Right ventricle myocardium superior (tissue), 1 donor: ENCODE data around the gene S100A10. TPM values are rescaled to one million over a fixed set of nuclear protein-coding genes. Genes with fewer than 3 reads are reported as not detected.

Experiments used
- ATAC-seq: fragments of 200-7000 bp; cut with Tn5 transposase; one replicate; pipeline ENCODE4 v1.9.1; 2020; ENCODE audit warnings: mild to moderate bottlenecking; ENCODE audit not compliant: poor library complexity
- DNase-seq: peaks from one replicate; pipeline ENCODE4 v3.0.0-alpha.2; 2020
- intact Hi-C: fragments of 100-400 bp; cut with DNase I; formaldehyde crosslinking; loops from one replicate; pipeline ENCODE4 v1.11.2; 2022
- total RNA-seq: library from RNA; stranded (reverse); fragmentation: NEBNext Ultra II Directional; extraction: Animal tissue kit (Norgen Biotek cat#: 25700); gene quantifications from one replicate; pipeline ENCODE4 v1.2.1, GENCODE V29; 2021
- donor health status: DM: no; HTN: yes; CAD: no; lungs with severe emphysema.

Gene S100A10
- total RNA-seq, 1 donor from 2014 or later = 230 TPM

- intact Hi-C loops = no loop called here
- ATAC-seq (no peak), DNase-seq (no peak)
Measured at GRCh38 chr1:152018537-152018936, 24.9 kb upstream of the S100A10 start.

- DNase-seq (no peak), ATAC-seq (no peak)
- intact Hi-C loops = no loop called here
Measured at GRCh38 chr1:152015766-152016165, 22.1 kb upstream of the S100A10 start.

- intact Hi-C loops = no loop called here
- no peak for DNase-seq
- no peak for ATAC-seq
Measured at GRCh38 chr1:152014943-152015342, 21.3 kb upstream of the S100A10 start.

GRCh38 chr1:152013664-152014237 lies 20.1 kb upstream of the S100A10 start:
- DNase-seq (peak; percentile 63), ATAC-seq (peak; percentile 66)
- intact Hi-C loops = no loop called here

- ATAC-seq = no peak
- intact Hi-C loops = no loop called here
- no peak for DNase-seq
Measured at GRCh38 chr1:152009691-152010090, 16.0 kb upstream of the S100A10 start.

GRCh38 chr1:152007047-152007446 lies 13.4 kb upstream of the S100A10 start:
- ATAC-seq (no peak), DNase-seq (no peak)
- intact Hi-C loops = no loop called here

- DNase-seq (no peak), ATAC-seq (peak; percentile 55)
- intact Hi-C loops = no loop called here
Measured at GRCh38 chr1:152005360-152005912, 11.8 kb upstream of the S100A10 start.

GRCh38 chr1:152003846-152004442 lies 10.3 kb upstream of the S100A10 start:
- DNase-seq (no peak), ATAC-seq (peak; percentile 37)
- intact Hi-C loops = no loop called here

GRCh38 chr1:152002960-152003359 lies 9.3 kb upstream of the S100A10 start:
- ATAC-seq = peak; percentile 73
- intact Hi-C loops = no loop called here
- DNase-seq = no peak

- DNase-seq = peak; percentile 90
- intact Hi-C loops = no loop called here
- peak; percentile 63 for ATAC-seq
Measured at GRCh38 chr1:152001631-152002584, 8.2 kb upstream of the S100A10 start.

GRCh38 chr1:152000964-152001630 lies 7.4 kb upstream of the S100A10 start:
- intact Hi-C loops = no loop called here
- DNase-seq (no peak), ATAC-seq (peak; percentile 4)

GRCh38 chr1:151998611-151999362 lies 5.1 kb upstream of the S100A10 start:
- intact Hi-C loops = no loop called here
- ATAC-seq = no peak
- no peak for DNase-seq

GRCh38 chr1:151997284-151997570 lies 3.6 kb upstream of the S100A10 start:
- ATAC-seq (no peak), DNase-seq (no peak)
- intact Hi-C loops = loop anchor here (2.0 kb wide), 1 partner anchor 62 kb away; no protein-coding TSS in a partner anchor

GRCh38 chr1:151995774-151996173 lies 2.1 kb upstream of the S100A10 start:
- DNase-seq (no peak), ATAC-seq (no peak)
- intact Hi-C loops = loop anchor here (2.0 kb wide), 1 partner anchor 61 kb away; no protein-coding TSS in a partner anchor

- DNase-seq = no peak
Measured at GRCh38 chr1:151994956-151995355, 1.3 kb upstream of the S100A10 start.

GRCh38 chr1:151993084-151993733 lies 450 bp downstream of the S100A10 start:
- ATAC-seq (peak; percentile 30), DNase-seq (peak; percentile 62)
- intact Hi-C loops = no loop called here

More at GRCh38 chr1:151994956-151995355, 1.3 kb upstream of the S100A10 start:
- intact Hi-C loops = no loop called here
- ATAC-seq = no peak

- intact Hi-C loops = no loop called here
- ATAC-seq (peak; percentile 55), DNase-seq (peak; percentile 89)
Measured at GRCh38 chr1:151992303-151993083, 1.2 kb downstream of the S100A10 start.
